ENCODE measurements around the gene IMP4. TPM values are rescaled to one million over a fixed set of nuclear protein-coding genes. Genes with fewer than 3 reads are reported as not detected.

The IMP4 gene
- total and polyA plus RNA-seq, 2 of the 4 experiments (the other 2 are of a cell fraction) = 154 to 169 TPM

DNA sequence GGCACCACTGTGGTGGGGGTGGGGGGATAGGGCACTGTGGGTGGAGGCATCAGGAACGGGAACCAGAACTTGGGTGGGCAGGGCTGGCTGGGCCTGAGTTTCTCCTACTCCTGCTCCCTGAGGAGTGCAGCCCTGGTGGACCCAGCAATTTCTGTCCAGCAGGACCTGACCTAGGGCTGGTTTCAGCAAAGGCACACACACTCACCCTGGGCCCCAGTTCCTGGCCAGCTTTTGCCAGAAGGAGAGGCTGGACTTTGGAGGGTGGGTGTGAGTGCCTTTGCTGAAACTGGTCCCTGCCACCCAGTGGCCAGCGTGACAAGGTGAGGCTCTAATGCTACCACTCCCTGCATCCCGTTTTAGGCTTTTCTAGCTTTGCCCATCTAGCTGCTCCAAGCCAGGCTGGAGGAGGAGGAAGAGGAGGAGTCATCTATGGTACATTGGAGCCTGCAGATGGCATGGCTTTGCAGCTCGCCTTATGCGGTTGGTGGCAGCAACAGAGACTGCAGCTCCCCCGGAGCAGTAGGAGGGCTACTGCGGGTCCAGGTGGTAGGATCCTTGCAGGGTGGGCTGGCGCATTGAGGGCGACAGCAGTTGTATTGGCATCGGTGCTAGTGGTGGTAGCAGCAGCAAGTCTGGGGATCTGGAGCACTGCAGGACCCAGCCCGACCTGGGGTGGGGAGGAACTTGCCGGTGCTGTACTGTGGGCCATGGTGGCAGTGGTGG, 40.4 kb upstream of the IMP4 start:
- intact Hi-C loops (cut with micrococcal nuclease) = no loop called here
- H3K4me3 ChIP-seq (ENCODE audit: insufficient read depth, low read depth, low read length) = no peak overlapping the region
- H3K79me1 ChIP-seq (ENCODE audit: low read depth in 1 of 2, low read length in 2 of 2) = no peaks in the 10 kb centered on the region
- no peak overlapping the region for H3K18ac ChIP-seq (ENCODE audit: low read depth, low read length)
- ChIA-PET CTCF (no interaction called here), POLR2A (ENCODE audit: unreplicated experiment) (no interaction called here)
- TF ChIP-seq, protein P1, sequence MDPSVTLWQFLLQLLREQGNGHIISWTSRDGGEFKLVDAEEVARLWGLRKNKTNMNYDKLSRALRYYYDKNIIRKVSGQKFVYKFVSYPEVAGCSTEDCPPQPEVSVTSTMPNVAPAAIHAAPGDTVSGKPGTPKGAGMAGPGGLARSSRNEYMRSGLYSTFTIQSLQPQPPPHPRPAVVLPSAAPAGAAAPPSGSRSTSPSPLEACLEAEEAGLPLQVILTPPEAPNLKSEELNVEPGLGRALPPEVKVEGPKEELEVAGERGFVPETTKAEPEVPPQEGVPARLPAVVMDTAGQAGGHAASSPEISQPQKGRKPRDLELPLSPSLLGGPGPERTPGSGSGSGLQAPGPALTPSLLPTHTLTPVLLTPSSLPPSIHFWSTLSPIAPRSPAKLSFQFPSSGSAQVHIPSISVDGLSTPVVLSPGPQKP (IDR thresholded peaks at IDR 0.05; ENCODE audit: borderline replicate concordance, low read depth, low read length) = no peak
- no peak for TF ChIP-seq BHLHE40 (IDR thresholded peaks at IDR 0.05; ENCODE audit: low read depth, low read length)
- TF ChIP-seq RAD21 (IDR thresholded peaks at IDR 0.05; ENCODE audit: low read length) = no peak
- no peak for TF ChIP-seq MAFK (IDR thresholded peaks at IDR 0.05; ENCODE audit: low read depth, low read length)
- no peak for TF ChIP-seq SMC3 (IDR thresholded peaks at IDR 0.05; ENCODE audit: low read depth, low read length)
- no peak for TF ChIP-seq MXI1 (IDR thresholded peaks at IDR 0.05; ENCODE audit: borderline replicate concordance, low read depth, low read length)
- TF ChIP-seq, protein P2, sequence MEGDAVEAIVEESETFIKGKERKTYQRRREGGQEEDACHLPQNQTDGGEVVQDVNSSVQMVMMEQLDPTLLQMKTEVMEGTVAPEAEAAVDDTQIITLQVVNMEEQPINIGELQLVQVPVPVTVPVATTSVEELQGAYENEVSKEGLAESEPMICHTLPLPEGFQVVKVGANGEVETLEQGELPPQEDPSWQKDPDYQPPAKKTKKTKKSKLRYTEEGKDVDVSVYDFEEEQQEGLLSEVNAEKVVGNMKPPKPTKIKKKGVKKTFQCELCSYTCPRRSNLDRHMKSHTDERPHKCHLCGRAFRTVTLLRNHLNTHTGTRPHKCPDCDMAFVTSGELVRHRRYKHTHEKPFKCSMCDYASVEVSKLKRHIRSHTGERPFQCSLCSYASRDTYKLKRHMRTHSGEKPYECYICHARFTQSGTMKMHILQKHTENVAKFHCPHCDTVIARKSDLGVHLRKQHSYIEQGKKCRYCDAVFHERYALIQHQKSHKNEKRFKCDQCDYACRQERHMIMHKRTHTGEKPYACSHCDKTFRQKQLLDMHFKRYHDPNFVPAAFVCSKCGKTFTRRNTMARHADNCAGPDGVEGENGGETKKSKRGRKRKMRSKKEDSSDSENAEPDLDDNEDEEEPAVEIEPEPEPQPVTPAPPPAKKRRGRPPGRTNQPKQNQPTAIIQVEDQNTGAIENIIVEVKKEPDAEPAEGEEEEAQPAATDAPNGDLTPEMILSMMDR (conservative IDR thresholded peaks at IDR 0.05; ENCODE audit: low read depth, low read length) = no peak
- no peak for TF ChIP-seq MAZ (IDR thresholded peaks at IDR 0.05; ENCODE audit: borderline replicate concordance, low read depth, low read length)
- TF ChIP-seq, protein P3, sequence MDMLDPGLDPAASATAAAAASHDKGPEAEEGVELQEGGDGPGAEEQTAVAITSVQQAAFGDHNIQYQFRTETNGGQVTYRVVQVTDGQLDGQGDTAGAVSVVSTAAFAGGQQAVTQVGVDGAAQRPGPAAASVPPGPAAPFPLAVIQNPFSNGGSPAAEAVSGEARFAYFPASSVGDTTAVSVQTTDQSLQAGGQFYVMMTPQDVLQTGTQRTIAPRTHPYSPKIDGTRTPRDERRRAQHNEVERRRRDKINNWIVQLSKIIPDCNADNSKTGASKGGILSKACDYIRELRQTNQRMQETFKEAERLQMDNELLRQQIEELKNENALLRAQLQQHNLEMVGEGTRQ (IDR thresholded peaks at IDR 0.05; ENCODE audit: low read depth, low read length) = no peak
- no peak for TF ChIP-seq FOS (IDR thresholded peaks at IDR 0.05; ENCODE audit: low read depth, low read length)
- TF ChIP-seq CEBPB (IDR thresholded peaks at IDR 0.05; ENCODE audit: low read depth, low read length) = no peak
- no peak for TF ChIP-seq POLR2A (IDR thresholded peaks at IDR 0.05; ENCODE audit: low read depth, low read length)
- H2AFZ ChIP-seq (replicated peaks; ENCODE audit: low read length, poor library complexity) = no peak overlapping the region
- no peak overlapping the region for H3K56ac ChIP-seq (ENCODE audit: extremely low read depth, insufficient read depth, low read length)
- no peak overlapping the region for H3K14ac ChIP-seq (replicated peaks; ENCODE audit: low read depth, low read length)
- no TSS peak for BruUV-seq (replicated peaks)
- H4K5ac ChIP-seq (ENCODE audit: low read depth, low read length) = no peak overlapping the region
- no peak overlapping the region for H3K4me2 ChIP-seq (ENCODE audit: low read depth, low read length)
- no peak overlapping the region for H3K27ac ChIP-seq (ENCODE audit: insufficient read depth, low read length)
- H3K9me1 ChIP-seq (ENCODE audit: insufficient read depth, low read length) = no peaks in the 10 kb centered on the region
- dilution Hi-C loops (cut with HindIII; ENCODE audit: low sequenced_read_pairs, unreplicated experiment) = no loop called here
- H2BK120ac ChIP-seq (ENCODE audit: low read depth, low read length) = no peak overlapping the region
- H3K36me3 ChIP-seq (ENCODE audit: control insufficient read depth, insufficient read depth, low read length) = no peaks in the 10 kb centered on the region
- no peak overlapping the region for H2AK9ac ChIP-seq (replicated peaks; ENCODE audit: low read depth, low read length, poor library complexity)
- H2BK15ac ChIP-seq (ENCODE audit: low read depth, low read length) = no peak overlapping the region
- H3K9ac ChIP-seq (ENCODE audit: low read depth, low read length) = no peak overlapping the region
- no peak overlapping the region for H4K91ac ChIP-seq (ENCODE audit: insufficient read depth, low read depth, low read length)
- H3K4me1 ChIP-seq (ENCODE audit: control insufficient read depth, insufficient read depth, low read length) = no peaks in the 10 kb centered on the region
- no peaks in the 10 kb centered on the region; the same call in 1 of the 2 replicates for H3K27me3 ChIP-seq (ENCODE audit: control insufficient read depth, insufficient read depth, low read length)
- in situ Hi-C loops (cut with MboI; ENCODE audit: low sequenced_read_pairs) = no loop called here
- no peaks in the 10 kb centered on the region for H3K9me3 ChIP-seq (ENCODE audit: control insufficient read depth, insufficient read depth, low read length)
- DNase-seq (no peak), ATAC-seq (ENCODE audit: low read depth) (no peak)
- H2BK20ac ChIP-seq (ENCODE audit: low read depth, low read length) = no peak overlapping the region
- no peaks in the 10 kb centered on the region for H4K20me1 ChIP-seq (ENCODE audit: insufficient read depth, low read length)
- no peak overlapping the region for H2BK5ac ChIP-seq (ENCODE audit: low read depth, low read length, poor library complexity, severe bottlenecking)
- no peak overlapping the region for H4K8ac ChIP-seq (ENCODE audit: low read depth in 2 of 2, low read length in 2 of 2)
- WGBS, 2 experiments (ENCODE audit: extremely low coverage in 2 of 2, insufficient read length in 1 of 2) = 87% methylated on average over 3 of the region's 12 CpGs; no CpG with 5 or more reads in 1 of the 2 experiments
- H2AK5ac ChIP-seq (ENCODE audit: low read depth, low read length) = no peak overlapping the region
- no peak overlapping the region for H3K23ac ChIP-seq (ENCODE audit: low read depth, low read length)
- no peak overlapping the region for H3K4ac ChIP-seq (ENCODE audit: low read depth, low read length)
